Colonic mucosa (tissue), 4 donors: ENCODE data around the gene SMC6. TPM values are rescaled to one million over a fixed set of nuclear protein-coding genes. Genes with fewer than 3 reads are reported as not detected.
A peak's percentile ranks its signal among the peaks of the same experiment; 100 is the strongest.

Experiments
- DNase-seq: peaks from one replicate; pipeline ENCODE4 v3.0.0-alpha.2; 2020
- H3K27ac ChIP-seq: fragments of 200-600 bp; one replicate; pipeline ENCODE4 v1.8.0; 2021
- H3K27me3 ChIP-seq: fragments of 200-600 bp; one replicate; pipeline ENCODE4 v1.8.0; 2021
- H3K36me3 ChIP-seq: fragments of 200-600 bp; one replicate; pipeline ENCODE4 v1.8.0; 2021
- H3K4me1 ChIP-seq: fragments of 200-600 bp; one replicate; pipeline ENCODE4 v1.8.0; 2021; ENCODE audit warnings: mild to moderate bottlenecking
- H3K4me3 ChIP-seq: fragments of 200-600 bp; one replicate; pipeline ENCODE4 v1.8.0; 2021
- H3K9ac ChIP-seq, 2 donors: one replicate each; pipeline ENCODE4 v1.7.0; 2013; ENCODE audit warnings: control low read depth in 2 of 2, low read depth in 2 of 2, low read length in 2 of 2
- H3K9me3 ChIP-seq: fragments of 200-600 bp; one replicate; pipeline ENCODE4 v1.8.0; 2021
- CTCF ChIP-seq: fragments of 200-600 bp; IDR thresholded peaks from one replicate; pipeline ENCODE4 v1.8.0; 2022; ENCODE audit warnings: antibody characterized with exemption, mild to moderate bottlenecking
- intact Hi-C: fragments of 100-400 bp; cut with DNase I; formaldehyde crosslinking; loops from one replicate; pipeline ENCODE4 v1.14.1; 2022
- total RNA-seq, 2 donors: library from RNA; stranded (reverse); fragmentation: NEBNext Ultra II Directional in 1 of 2; extraction: Animal tissue kit (Norgen Biotek cat#: 25700) in 1 of 2; gene quantifications; one replicate each; pipeline ENCODE4 v1.2.1, GENCODE V29; 2021
- donor health status: healthy.
- donor health status: DM: no; HTN: no; CAD: no.
- donor health status: DM: no; HTN: no; CAD: no.

Gene SMC6
- total RNA-seq, 2 donors from 2014 or later = 23.3 to 25.2 TPM

- H3K4me1 ChIP-seq = no peaks in the 10 kb centered on the region
- H3K9me3 ChIP-seq = no peaks in the 10 kb centered on the region
- H3K36me3 ChIP-seq = no peaks in the 10 kb centered on the region
- no peaks in the 10 kb centered on the region for H3K27me3 ChIP-seq
- no peak for DNase-seq
- no peak for TF ChIP-seq CTCF
- intact Hi-C loops = loop anchor here (10.0 kb wide), 1 partner anchor 68 kb away; no protein-coding TSS in a partner anchor
- no peak overlapping the region for H3K27ac ChIP-seq
- no peak overlapping the region for H3K4me3 ChIP-seq
- H3K9ac ChIP-seq = no peak overlapping the region
Observed at GRCh38 chr2:17756668-17757067, 3.1 kb upstream of the SMC6 start.

GRCh38 chr2:17754773-17755425, 1.3 kb upstream of the SMC6 start:
- no peak for TF ChIP-seq CTCF
- intact Hi-C loops = loop anchor here (10.0 kb wide), 1 partner anchor 70 kb away; no protein-coding TSS in a partner anchor
- no peak for DNase-seq

GRCh38 chr2:17752892-17753802, 463 bp downstream of the SMC6 start:
- TF ChIP-seq CTCF = no peak
- peak overlapping the region; percentile 90 for H3K27ac ChIP-seq
- no peaks in the 10 kb centered on the region for H3K27me3 ChIP-seq
- no peaks in the 10 kb centered on the region for H3K9me3 ChIP-seq
- no peaks in the 10 kb centered on the region for H3K36me3 ChIP-seq
- intact Hi-C loops = loop anchor here (10.0 kb wide), 1 partner anchor 72 kb away; no protein-coding TSS in a partner anchor
- DNase-seq = peak; percentile 57
- H3K4me3 ChIP-seq = peak overlapping the region; percentile 92
- no peaks in the 10 kb centered on the region for H3K4me1 ChIP-seq
- H3K9ac ChIP-seq = peak overlapping the region; percentile 87 to 98

More at GRCh38 chr2:17754773-17755425, 1.3 kb upstream of the SMC6 start:
- H3K9me3 ChIP-seq = no peaks in the 10 kb centered on the region
- no peaks in the 10 kb centered on the region for H3K27me3 ChIP-seq
- H3K4me3 ChIP-seq = peak overlapping the region; percentile 92
- H3K27ac ChIP-seq = peak overlapping the region; percentile 90
- H3K4me1 ChIP-seq = no peaks in the 10 kb centered on the region
- peak overlapping the region in 1 of 2 donors; percentile 87 for H3K9ac ChIP-seq
- H3K36me3 ChIP-seq = no peaks in the 10 kb centered on the region

- Histone ChIP-seq H3K9ac (peak overlapping the region in 1 of 2 donors; percentile 87), H3K9me3 (no peaks in the 10 kb centered on the region), H3K36me3 (no peaks in the 10 kb centered on the region), H3K27ac (no peak overlapping the region), H3K27me3 (no peaks in the 10 kb centered on the region), H3K4me3 (no peak overlapping the region), H3K4me1 (no peaks in the 10 kb centered on the region)
- TF ChIP-seq CTCF = no peak
- DNase-seq = no peak
- intact Hi-C loops = loop anchor here (10.0 kb wide), 1 partner anchor 73 kb away; no protein-coding TSS in a partner anchor
Observed at GRCh38 chr2:17752246-17752645, 1.4 kb downstream of the SMC6 start.

GRCh38 chr2:17749753-17750438, 3.7 kb downstream of the SMC6 start:
- DNase-seq = no peak
- H3K9ac ChIP-seq = no peak overlapping the region
- no peaks in the 10 kb centered on the region for H3K27me3 ChIP-seq
- TF ChIP-seq CTCF = no peak
- no peak overlapping the region for H3K4me3 ChIP-seq
- H3K36me3 ChIP-seq = no peaks in the 10 kb centered on the region
- no peak overlapping the region for H3K27ac ChIP-seq
- H3K4me1 ChIP-seq = no peaks in the 10 kb centered on the region
- intact Hi-C loops = loop anchor here (10.0 kb wide), 1 partner anchor 75 kb away; no protein-coding TSS in a partner anchor
- no peaks in the 10 kb centered on the region for H3K9me3 ChIP-seq
